BLaER1 (cell line): Measurements from ENCODE around the gene SH3GL2.

Source experiments
- H3K27ac ChIP-seq: shearing (Covaris generic); formaldehyde crosslinking; 2 replicates; pipeline ENCODE4 v1.8.1; 2022
- H3K27me3 ChIP-seq: shearing (Covaris generic); formaldehyde crosslinking; 2 replicates; pipeline ENCODE4 v1.8.1; 2022
- H3K36me3 ChIP-seq: shearing (Covaris generic); formaldehyde crosslinking; 2 replicates; pipeline ENCODE4 v1.8.1; 2022
- H3K4me1 ChIP-seq: shearing (Covaris generic); formaldehyde crosslinking; 2 replicates; pipeline ENCODE4 v1.8.1; 2022
- H3K4me2 ChIP-seq: shearing (Covaris generic); formaldehyde crosslinking; 2 replicates; pipeline ENCODE4 v1.8.1; 2022
- H3K4me3 ChIP-seq: shearing (Covaris generic); formaldehyde crosslinking; 2 replicates; pipeline ENCODE4 v1.8.1; 2022
- H3K9ac ChIP-seq: shearing (Covaris generic); formaldehyde crosslinking; 2 replicates; pipeline ENCODE4 v1.8.1; 2022
- H3K9me3 ChIP-seq: shearing (Covaris generic); formaldehyde crosslinking; 2 replicates; pipeline ENCODE4 v1.8.1; 2022
- H4K20me1 ChIP-seq: shearing (Covaris generic); formaldehyde crosslinking; 2 replicates; pipeline ENCODE4 v1.8.1; 2022
- Cebpa-rat ChIP-seq: shearing (Covaris generic); IDR thresholded peaks from 2 replicates; pipeline ENCODE4 v1.8.1; 2022

SH3GL2 gene

GRCh38 chr9:17609312-17610005, 30.6 kb downstream of the SH3GL2 start:
- Histone ChIP-seq H3K4me1 (no peaks in the 10 kb centered on the region), H3K4me3 (no peak overlapping the region), H3K27ac (no peak overlapping the region), H3K27me3 (no peaks in the 10 kb centered on the region), H3K4me2 (no peak overlapping the region), H3K36me3 (no peaks in the 10 kb centered on the region), H3K9ac (no peak overlapping the region), H3K9me3 (no peaks in the 10 kb centered on the region), H4K20me1 (no peaks in the 10 kb centered on the region)
- no peak for TF ChIP-seq Cebpa-rat

GRCh38 chr9:17611342-17611741, 32.5 kb downstream of the SH3GL2 start:
- TF ChIP-seq Cebpa-rat = no peak
- no peaks in the 10 kb centered on the region for H3K9me3 ChIP-seq
- no peak overlapping the region for H3K4me2 ChIP-seq
- no peaks in the 10 kb centered on the region for H3K27me3 ChIP-seq
- no peak overlapping the region for H3K27ac ChIP-seq
- no peaks in the 10 kb centered on the region for H4K20me1 ChIP-seq
- H3K4me3 ChIP-seq = no peak overlapping the region
- no peak overlapping the region for H3K9ac ChIP-seq
- H3K36me3 ChIP-seq = no peaks in the 10 kb centered on the region
- H3K4me1 ChIP-seq = no peaks in the 10 kb centered on the region

GRCh38 chr9:17611917-17612316, 33.1 kb downstream of the SH3GL2 start:
- no peaks in the 10 kb centered on the region for H3K27me3 ChIP-seq
- H3K4me1 ChIP-seq = no peaks in the 10 kb centered on the region
- H3K27ac ChIP-seq = no peak overlapping the region
- H3K36me3 ChIP-seq = no peaks in the 10 kb centered on the region
- H3K9me3 ChIP-seq = no peaks in the 10 kb centered on the region
- no peak for TF ChIP-seq Cebpa-rat
- no peak overlapping the region for H3K4me3 ChIP-seq
- no peak overlapping the region for H3K9ac ChIP-seq
- H4K20me1 ChIP-seq = no peaks in the 10 kb centered on the region
- H3K4me2 ChIP-seq = no peak overlapping the region

DNA sequence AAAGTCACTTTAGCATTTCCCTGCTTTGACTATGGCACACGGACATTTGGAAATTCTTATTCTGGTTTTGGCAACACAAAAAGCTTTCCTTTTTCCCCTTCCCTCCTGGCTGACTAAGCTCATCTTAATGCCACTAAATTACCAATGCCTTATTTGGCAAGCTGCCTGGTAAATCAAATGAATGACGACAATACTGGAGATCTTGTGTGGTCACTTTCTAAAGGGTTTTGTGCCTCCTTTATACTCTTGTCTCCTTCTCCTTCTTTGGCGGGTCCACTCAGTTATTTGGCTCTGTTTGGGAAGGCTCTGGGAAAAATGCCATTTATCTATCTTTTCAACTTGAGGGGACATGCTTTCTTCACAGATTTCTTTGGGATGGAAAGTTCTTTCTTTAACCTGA, 34.9 kb downstream of the SH3GL2 start:
- Histone ChIP-seq H4K20me1 (no peaks in the 10 kb centered on the region), H3K4me1 (no peaks in the 10 kb centered on the region), H3K36me3 (no peaks in the 10 kb centered on the region), H3K9me3 (no peaks in the 10 kb centered on the region), H3K27ac (no peak overlapping the region), H3K27me3 (no peaks in the 10 kb centered on the region), H3K9ac (no peak overlapping the region), H3K4me3 (no peak overlapping the region), H3K4me2 (no peak overlapping the region)
- TF ChIP-seq Cebpa-rat = no peak

DNA sequence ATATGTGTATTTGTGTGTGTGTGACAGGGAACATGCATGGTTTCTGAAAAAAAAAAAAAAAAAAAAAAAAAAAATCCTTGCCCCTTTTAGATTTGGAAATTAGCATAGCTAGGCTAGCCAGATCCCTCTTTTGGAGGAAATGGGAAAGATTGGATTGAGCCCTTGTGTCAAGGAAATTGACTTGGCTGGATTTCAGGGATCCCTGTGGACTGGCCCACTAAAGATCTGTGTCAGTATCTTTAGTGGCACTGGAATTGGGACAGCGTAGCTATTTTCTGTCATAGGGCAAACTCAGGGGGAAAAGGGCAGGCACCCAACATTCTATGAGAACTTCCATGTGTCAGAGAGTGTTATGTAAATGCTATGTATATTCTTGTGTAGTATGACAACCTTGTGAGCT, 35.4 kb downstream of the SH3GL2 start:
- TF ChIP-seq Cebpa-rat = no peak
- H3K9me3 ChIP-seq = no peaks in the 10 kb centered on the region
- H3K9ac ChIP-seq = no peak overlapping the region
- H3K27ac ChIP-seq = no peak overlapping the region
- H3K4me1 ChIP-seq = no peaks in the 10 kb centered on the region
- H3K4me2 ChIP-seq = no peak overlapping the region
- no peaks in the 10 kb centered on the region for H3K27me3 ChIP-seq
- H3K36me3 ChIP-seq = no peaks in the 10 kb centered on the region
- no peak overlapping the region for H3K4me3 ChIP-seq
- H4K20me1 ChIP-seq = no peaks in the 10 kb centered on the region

DNA sequence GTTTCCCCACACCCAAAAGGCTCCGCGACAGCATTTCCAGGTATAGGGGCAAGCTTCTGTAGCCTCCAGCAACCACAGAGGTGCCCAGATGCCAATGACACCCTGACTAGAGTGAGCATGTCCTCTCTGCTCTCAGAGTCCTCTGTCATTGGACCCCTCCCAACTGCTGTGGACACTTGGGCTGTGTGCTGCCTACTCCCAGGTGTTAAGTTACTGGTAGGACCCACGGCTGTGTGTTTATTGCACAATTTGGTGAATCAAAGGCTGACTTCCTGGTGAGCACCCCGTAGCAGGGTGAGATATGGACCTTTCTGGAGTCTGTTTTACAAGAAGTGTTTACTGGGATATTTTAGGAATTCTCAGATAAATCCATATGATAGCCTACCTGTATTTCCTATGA, 36.0 kb downstream of the SH3GL2 start:
- TF ChIP-seq Cebpa-rat = no peak
- no peak overlapping the region for H3K27ac ChIP-seq
- no peaks in the 10 kb centered on the region for H3K36me3 ChIP-seq
- no peaks in the 10 kb centered on the region for H3K27me3 ChIP-seq
- H3K4me1 ChIP-seq = no peaks in the 10 kb centered on the region
- H3K4me2 ChIP-seq = no peak overlapping the region
- no peak overlapping the region for H3K9ac ChIP-seq
- H3K4me3 ChIP-seq = no peak overlapping the region
- H3K9me3 ChIP-seq = no peaks in the 10 kb centered on the region
- H4K20me1 ChIP-seq = no peaks in the 10 kb centered on the region

DNA sequence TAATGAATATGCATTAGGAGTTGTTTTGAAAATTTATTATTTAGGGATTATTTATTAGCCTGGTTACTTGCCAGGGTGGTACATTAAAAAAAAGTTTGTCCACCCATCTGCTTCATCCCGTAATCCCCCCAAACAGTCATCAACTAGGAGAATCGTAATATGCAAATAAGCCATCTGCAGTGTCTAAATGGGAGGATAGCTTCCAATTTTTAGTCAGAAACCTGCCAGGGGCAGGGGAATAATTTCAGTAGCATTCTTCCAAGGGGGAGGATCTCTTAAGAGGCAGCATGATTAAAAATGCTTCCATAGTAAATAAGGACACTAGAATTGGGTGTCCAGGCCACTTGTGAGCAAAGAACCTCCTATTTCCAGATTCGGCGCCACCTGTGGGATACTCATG, 43.3 kb downstream of the SH3GL2 start:
- Histone ChIP-seq H3K27ac (no peak overlapping the region), H3K4me2 (no peak overlapping the region), H4K20me1 (no peaks in the 10 kb centered on the region), H3K9ac (no peak overlapping the region), H3K4me3 (no peak overlapping the region), H3K9me3 (no peaks in the 10 kb centered on the region), H3K27me3 (no peaks in the 10 kb centered on the region), H3K4me1 (no peaks in the 10 kb centered on the region), H3K36me3 (no peaks in the 10 kb centered on the region)
- no peak for TF ChIP-seq Cebpa-rat

DNA sequence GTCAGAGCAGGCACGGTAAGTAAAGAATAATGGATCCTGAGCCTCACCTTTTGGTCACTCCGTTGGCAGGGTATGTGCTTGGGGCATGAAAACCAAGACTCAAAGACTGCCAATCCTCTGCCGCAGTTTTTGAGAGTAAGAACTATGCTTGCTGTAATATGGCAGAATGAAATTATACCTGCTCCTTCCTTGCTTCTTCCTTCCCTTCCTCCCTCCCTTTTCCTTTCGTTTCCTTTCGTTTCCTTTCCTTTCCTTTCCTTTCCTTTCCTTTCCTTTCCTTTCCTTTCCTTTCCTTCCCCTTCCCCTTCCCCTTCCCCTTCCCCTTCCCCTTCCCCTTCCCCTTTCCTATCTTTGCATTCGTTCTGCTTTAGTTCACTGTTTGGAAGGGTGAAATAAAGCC, 43.9 kb downstream of the SH3GL2 start:
- no peaks in the 10 kb centered on the region for H4K20me1 ChIP-seq
- no peaks in the 10 kb centered on the region for H3K4me1 ChIP-seq

GRCh38 chr9:17623965-17624364, 45.1 kb downstream of the SH3GL2 start:
- H3K4me3 ChIP-seq = no peak overlapping the region
- H4K20me1 ChIP-seq = no peaks in the 10 kb centered on the region
- H3K4me1 ChIP-seq = no peaks in the 10 kb centered on the region
- no peak for TF ChIP-seq Cebpa-rat
- no peak overlapping the region for H3K9ac ChIP-seq
- H3K4me2 ChIP-seq = no peak overlapping the region
- no peaks in the 10 kb centered on the region for H3K36me3 ChIP-seq
- no peaks in the 10 kb centered on the region for H3K9me3 ChIP-seq
- no peaks in the 10 kb centered on the region for H3K27me3 ChIP-seq
- H3K27ac ChIP-seq = no peak overlapping the region

More for the DNA sequence above, 43.9 kb downstream of the SH3GL2 start:
- Histone ChIP-seq H3K36me3 (no peaks in the 10 kb centered on the region), H3K9me3 (no peaks in the 10 kb centered on the region), H3K27me3 (no peaks in the 10 kb centered on the region), H3K27ac (no peak overlapping the region), H3K4me3 (no peak overlapping the region), H3K4me2 (no peak overlapping the region), H3K9ac (no peak overlapping the region)
- no peak for TF ChIP-seq Cebpa-rat

DNA sequence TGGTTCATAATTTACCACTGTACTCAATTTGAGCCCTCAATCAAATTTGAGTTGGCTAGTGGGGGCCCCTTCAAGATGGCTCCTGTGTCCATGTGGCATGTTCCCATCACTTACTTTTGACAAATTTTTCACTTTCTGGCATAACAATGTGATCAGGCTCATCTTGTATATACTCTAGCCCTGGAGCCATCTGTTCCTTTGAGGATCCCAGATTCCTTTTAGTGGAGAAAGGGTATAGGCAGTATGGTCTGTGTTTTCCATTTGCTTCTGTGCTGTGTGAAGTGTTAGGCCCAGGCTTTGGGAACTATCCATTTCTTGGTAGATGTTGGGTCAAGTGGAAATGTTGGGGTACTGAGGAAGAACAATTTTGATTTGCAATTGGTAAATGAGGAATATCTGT, 45.7 kb downstream of the SH3GL2 start:
- H4K20me1 ChIP-seq = no peaks in the 10 kb centered on the region
- TF ChIP-seq Cebpa-rat = no peak
- H3K4me1 ChIP-seq = no peaks in the 10 kb centered on the region
- no peaks in the 10 kb centered on the region for H3K27me3 ChIP-seq
- no peaks in the 10 kb centered on the region for H3K36me3 ChIP-seq
- H3K4me3 ChIP-seq = no peak overlapping the region
- H3K9ac ChIP-seq = no peak overlapping the region
- no peaks in the 10 kb centered on the region for H3K9me3 ChIP-seq
- H3K27ac ChIP-seq = no peak overlapping the region
- H3K4me2 ChIP-seq = no peak overlapping the region
